Right ventricle myocardium superior (tissue), 1 donor: ENCODE measurements around the gene DAPK2. TPM values are rescaled to one million over a fixed set of nuclear protein-coding genes. Genes with fewer than 3 reads are reported as not detected.
A peak's percentile ranks its signal among the peaks of the same experiment; 100 is the strongest.

ENCODE experiments used
- ATAC-seq: fragments of 200-7000 bp; cut with Tn5 transposase; one replicate; pipeline ENCODE4 v1.9.1; 2020; ENCODE audit warnings: mild to moderate bottlenecking; ENCODE audit not compliant: poor library complexity
- DNase-seq: peaks from one replicate; pipeline ENCODE4 v3.0.0-alpha.2; 2020
- intact Hi-C: fragments of 100-400 bp; cut with DNase I; formaldehyde crosslinking; loops from one replicate; pipeline ENCODE4 v1.11.2; 2022
- total RNA-seq: library from RNA; stranded (reverse); fragmentation: NEBNext Ultra II Directional; extraction: Animal tissue kit (Norgen Biotek cat#: 25700); gene quantifications from one replicate; pipeline ENCODE4 v1.2.1, GENCODE V29; 2021
- donor health status: DM: no; HTN: yes; CAD: no; lungs with severe emphysema.

The DAPK2 gene
- total RNA-seq, 1 donor from 2014 or later, result 48.2 TPM

- DNase-seq, result no peak
- ATAC-seq, result no peak
- intact Hi-C loops, result no loop called here
Observed at GRCh38 chr15:64008177-64008576, 38.1 kb downstream of the DAPK2 start.

GRCh38 chr15:64006642-64007041 lies 39.6 kb downstream of the DAPK2 start:
- intact Hi-C loops, result no loop called here
- ATAC-seq, result no peak
- DNase-seq, result no peak

DNA sequence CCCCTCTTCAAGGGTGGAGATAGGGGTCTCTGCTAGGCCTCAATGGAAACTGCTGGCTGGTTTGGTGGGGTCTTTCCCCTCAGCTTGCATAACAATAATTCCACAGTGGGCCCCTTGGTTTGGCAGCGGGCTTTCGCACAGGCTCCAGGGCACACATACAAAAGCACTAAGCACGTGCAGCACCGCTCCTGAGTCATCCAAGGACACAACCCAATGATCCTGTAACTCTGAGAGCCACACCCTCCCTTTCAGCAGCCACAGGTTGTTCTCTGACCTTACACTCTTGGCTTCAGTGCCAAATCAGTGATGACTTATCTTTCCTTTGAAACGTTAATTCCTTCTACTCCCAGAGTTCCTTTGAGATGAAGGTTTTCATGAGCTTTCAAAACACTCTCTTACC lies 41.7 kb downstream of the DAPK2 start:
- DNase-seq, result no peak

DNA sequence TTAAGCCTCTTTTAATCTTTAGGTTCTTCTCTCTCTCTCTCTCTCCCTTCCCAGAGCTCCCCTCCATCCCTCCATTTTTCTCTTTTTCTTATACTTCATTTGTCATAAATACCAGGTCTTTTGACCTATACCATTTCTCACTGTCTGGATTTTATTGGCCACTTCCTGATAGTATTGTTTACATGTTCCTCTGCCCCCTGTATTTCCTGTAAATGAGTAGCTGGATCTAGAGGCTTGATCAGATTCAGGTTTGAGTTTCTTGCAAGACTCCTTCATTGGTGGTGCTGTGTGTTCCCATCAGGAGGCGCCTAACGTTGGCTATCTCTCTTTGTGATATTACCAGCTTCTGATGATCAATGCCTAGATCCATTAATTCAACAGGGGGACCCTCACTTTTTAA lies 42.2 kb downstream of the DAPK2 start:
- intact Hi-C loops, result no loop called here
- DNase-seq (no peak), ATAC-seq (no peak)

More for the DNA sequence above, 41.7 kb downstream of the DAPK2 start:
- peak; percentile 47 for ATAC-seq
- intact Hi-C loops, result no loop called here

- peak; percentile 45 for ATAC-seq
Observed at GRCh38 chr15:64003182-64003581, 43.1 kb downstream of the DAPK2 start.

GRCh38 chr15:64001148-64001547 lies 45.1 kb downstream of the DAPK2 start:
- DNase-seq (no peak), ATAC-seq (peak; percentile 15)
- intact Hi-C loops, result no loop called here

More at GRCh38 chr15:64003182-64003581, 43.1 kb downstream of the DAPK2 start:
- no peak for DNase-seq
- intact Hi-C loops, result no loop called here

DNA sequence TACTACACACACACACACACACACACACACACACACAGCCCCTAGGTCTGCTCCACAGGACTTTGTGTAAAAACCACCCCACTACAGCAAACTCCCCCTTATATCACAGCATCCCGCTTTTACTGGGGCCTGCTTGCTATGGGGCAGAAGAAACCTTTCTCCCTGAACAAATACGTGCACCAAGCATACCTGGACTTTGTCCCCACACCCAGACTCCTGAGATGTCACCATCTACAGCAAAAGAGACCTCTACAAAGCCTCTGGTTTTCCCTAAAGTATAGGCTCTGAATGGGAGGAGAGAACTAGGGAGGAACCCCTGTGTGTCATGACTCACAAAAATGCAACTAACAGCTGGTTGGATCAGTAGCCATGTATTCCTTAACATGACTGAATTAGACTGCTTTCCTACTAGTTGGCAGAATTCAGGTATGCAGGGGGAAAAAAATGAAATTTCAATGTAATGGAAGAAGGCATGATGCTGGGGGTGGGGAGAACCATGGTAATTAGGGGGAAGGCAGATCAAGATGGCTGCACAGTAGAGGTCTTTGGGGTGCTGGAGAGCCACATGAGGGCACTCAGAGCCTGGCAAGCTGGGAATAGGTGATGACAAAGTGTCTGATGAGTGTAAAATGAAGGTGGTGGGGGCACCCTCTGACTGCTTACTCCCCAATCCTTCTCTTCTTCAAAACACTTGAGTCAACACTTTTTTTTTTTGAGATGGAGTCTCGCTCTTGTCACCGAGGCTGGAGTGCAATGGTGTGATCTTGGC lies 45.9 kb downstream of the DAPK2 start:
- DNase-seq, result no peak
- intact Hi-C loops, result no loop called here
- ATAC-seq, result no peak

- peak; percentile 21 for ATAC-seq
- DNase-seq, result no peak
- intact Hi-C loops, result no loop called here
Observed at GRCh38 chr15:63999177-63999576, 47.1 kb downstream of the DAPK2 start.

GRCh38 chr15:63998489-63998888 lies 47.8 kb downstream of the DAPK2 start:
- DNase-seq (no peak), ATAC-seq (peak; percentile 30)
- intact Hi-C loops, result no loop called here

DNA sequence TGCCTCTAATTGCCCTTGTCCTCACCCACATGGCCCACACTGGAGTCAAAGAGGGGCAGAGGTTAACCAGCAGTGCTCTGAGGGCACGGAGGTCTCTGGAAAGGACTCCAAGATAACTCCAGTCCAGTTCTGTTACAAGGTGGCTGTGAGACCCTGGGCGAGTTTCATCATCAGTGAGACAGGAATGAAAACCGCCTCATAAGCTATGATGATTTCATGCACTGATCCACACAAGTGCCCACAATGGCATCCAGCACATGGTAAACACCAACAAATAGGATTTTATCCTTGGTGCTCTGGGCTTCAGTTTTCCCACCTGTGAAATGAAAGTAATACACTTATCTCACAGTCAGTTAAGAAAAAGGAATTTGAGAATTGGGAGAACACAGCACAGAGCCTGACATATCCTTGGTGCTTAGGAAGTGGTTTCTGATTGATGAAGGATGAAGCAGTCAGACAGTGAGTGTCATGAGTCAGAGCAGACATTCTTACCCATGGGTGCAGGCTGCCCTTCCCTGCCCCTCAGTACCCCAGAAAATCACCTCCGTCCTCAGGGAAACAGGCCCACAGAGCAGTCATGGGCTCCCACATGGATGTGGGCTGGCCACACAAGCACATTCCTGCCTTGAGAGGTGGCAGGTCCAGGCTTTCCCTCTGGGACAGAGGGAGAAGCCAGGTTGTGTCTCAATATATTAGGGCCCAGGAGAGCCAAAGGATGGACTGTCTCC lies 48.4 kb downstream of the DAPK2 start:
- ATAC-seq (peak; percentile 8), DNase-seq (no peak)
- intact Hi-C loops, result no loop called here

DNA sequence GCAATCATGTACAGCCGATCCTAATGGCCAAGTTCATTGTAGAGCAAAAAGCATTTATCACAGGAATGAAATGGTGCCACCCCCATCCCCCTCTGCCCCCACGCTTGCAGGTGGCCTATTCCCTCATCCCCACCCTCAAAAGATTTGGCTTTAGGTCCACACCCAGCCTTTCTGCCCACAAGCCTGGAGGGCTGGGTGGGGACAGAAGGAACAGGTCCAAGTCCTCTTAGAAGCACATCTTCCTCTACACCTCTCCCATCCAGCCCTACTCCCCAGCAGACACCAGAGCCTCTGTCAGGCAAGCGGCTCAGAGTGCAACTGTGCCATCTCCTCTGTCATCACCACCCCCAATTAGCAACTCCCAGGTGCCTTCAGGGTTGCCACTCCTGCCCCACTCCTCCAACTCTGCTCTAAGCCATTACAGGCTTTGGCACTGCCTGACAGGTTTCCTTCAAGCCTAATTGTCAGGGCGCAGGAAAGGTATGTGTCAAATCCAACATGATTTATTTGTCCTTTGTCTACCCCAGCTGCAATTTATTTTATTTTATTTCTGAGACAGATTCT lies 49.4 kb downstream of the DAPK2 start:
- intact Hi-C loops, result no loop called here
- DNase-seq (no peak), ATAC-seq (no peak)

GRCh38 chr15:63995789-63996188 lies 50.5 kb downstream of the DAPK2 start:
- no peak for DNase-seq
- ATAC-seq, result no peak
- intact Hi-C loops, result no loop called here

- ATAC-seq, result no peak
- intact Hi-C loops, result no loop called here
- DNase-seq, result no peak
Observed at GRCh38 chr15:63994073-63994600, 52.1 kb downstream of the DAPK2 start.

DNA sequence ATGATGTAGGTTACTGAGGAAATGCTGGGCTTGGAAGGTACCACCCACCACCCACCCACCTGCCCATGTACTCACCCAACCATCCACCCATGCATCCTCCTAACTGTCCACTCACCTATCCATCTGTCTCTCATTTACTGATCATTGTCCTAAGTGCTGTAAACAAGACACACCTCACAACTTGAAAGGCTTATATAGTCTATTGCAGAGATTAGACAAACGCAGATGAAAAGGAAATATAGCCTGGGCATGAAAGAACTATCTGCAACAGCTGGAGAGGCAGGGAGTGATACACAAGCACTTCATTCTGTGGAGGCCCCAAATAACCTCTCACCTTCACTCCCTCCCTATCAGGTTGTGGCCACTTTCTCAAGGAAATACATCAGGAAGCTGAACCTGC lies 54.0 kb downstream of the DAPK2 start:
- DNase-seq (no peak), ATAC-seq (no peak)
- intact Hi-C loops, result no loop called here

DNA sequence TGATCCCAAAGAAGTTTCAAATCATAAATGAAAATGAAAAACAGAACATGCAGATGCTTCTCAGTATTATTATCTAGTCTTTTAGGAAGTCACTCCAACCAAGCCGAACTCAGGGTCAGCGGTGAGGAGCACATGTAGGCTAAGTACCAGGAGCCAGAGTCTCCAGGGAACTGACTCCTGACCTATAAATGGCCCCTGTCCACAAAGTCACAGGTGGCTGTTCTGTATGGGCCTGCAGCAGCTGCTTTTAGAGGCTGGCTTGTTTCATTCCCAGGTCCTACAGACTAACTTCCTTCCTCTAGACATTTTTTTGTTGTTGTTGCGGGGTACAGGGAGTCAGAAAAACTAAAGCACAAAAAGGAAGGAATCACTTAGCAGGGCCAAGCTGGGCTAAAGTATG lies 54.6 kb downstream of the DAPK2 start:
- intact Hi-C loops, result no loop called here
- ATAC-seq (peak; percentile 18), DNase-seq (peak; percentile 36)

GRCh38 chr15:63990454-63990853 lies 55.8 kb downstream of the DAPK2 start:
- intact Hi-C loops, result no loop called here
- DNase-seq, result peak; percentile 42

DNA sequence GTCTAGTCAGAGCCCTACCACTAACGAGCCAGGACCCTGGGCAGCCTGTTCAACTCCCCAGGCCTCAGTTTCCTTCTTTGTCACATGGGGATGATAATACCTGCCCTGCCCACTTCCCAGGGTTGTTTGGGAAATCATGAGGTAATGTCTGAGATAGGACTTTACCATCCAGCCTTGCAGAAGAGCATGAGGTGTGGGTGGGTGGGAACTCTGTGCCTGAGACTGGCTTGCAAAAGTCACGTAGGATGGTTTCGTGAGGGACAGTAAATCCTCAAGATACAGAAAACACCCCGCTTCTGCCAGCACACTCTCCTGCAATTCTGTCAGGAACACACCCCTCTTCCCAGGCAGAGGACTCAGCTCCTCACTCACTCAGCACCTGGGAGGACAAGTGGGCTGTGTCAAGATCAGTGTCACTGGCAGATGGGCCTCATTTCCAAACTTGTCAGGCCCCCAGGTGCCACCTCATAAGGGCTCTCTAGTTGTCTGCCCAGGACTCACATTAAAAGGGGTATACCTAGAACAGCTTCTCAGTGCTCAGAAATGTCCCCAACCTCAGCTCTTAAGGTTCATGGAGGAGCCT lies 58.4 kb downstream of the DAPK2 start:
- DNase-seq (peak; percentile 40), ATAC-seq (no peak)
- intact Hi-C loops, result loop anchor here (10.0 kb wide), 1 partner anchor 57 kb away; the partner anchor contains the start of gene DAPK2

More at GRCh38 chr15:63990454-63990853, 55.8 kb downstream of the DAPK2 start:
- ATAC-seq, result no peak

- no peak for ATAC-seq
- intact Hi-C loops, result loop anchor here (10.0 kb wide), 1 partner anchor 58 kb away; the partner anchor contains the start of gene DAPK2
- peak; percentile 64 for DNase-seq
Observed at GRCh38 chr15:63986751-63987341, 59.4 kb downstream of the DAPK2 start.
